H1 (cell line): ENCODE data around the gene METRN. TPM values are rescaled to one million over a fixed set of nuclear protein-coding genes. Genes with fewer than 3 reads are reported as not detected.

Experiments used
- CTCF ChIA-PET: fragments of 300-600 bp; sonication (Branson Sonifier 250); formaldehyde crosslinking; loops from one replicate; lab custom pipeline; 2021; ENCODE audit not compliant: partially characterized antibody; lab: Charles Lee
- POLR2A ChIA-PET: fragments of 300-600 bp; sonication (Branson Sonifier 250); formaldehyde crosslinking; loops from one replicate; lab custom pipeline; 2021; ENCODE audit warnings: inconsistent platforms; ENCODE audit not compliant: partially characterized antibody; lab: Charles Lee
- DNase-seq, 2 experiments: peaks; one replicate each; pipeline versions ENCODE4 v3.0.0 to v3.0.0-alpha.2; 2010 to 2022; ENCODE audit warnings: low spot score in 2 of 2, low read depth in 1 of 2, mixed read lengths in 1 of 2
- FAIRE-seq: peaks from 2 replicates; lab custom pipeline; 2011; peaks lifted over from hg19 to GRCh38; lab: Jason Lieb, UNC
- H2AFZ ChIP-seq: 2 replicates; pipeline ENCODE4 v1.8.1; 2012; ENCODE audit warnings: low read length, inconsistent platforms
- H2AK5ac ChIP-seq: 2 replicates; pipeline ENCODE4 v1.6.1; 2013; ENCODE audit warnings: low read depth, low read length
- H2BK120ac ChIP-seq: replicated peaks from 2 replicates; pipeline ENCODE3; 2013; ENCODE audit warnings: low read depth, low read length, inconsistent platforms
- H2BK12ac ChIP-seq: 2 replicates; pipeline ENCODE4 v1.6.1; 2013; ENCODE audit warnings: low read depth, low read length
- H2BK15ac ChIP-seq: 2 replicates; pipeline ENCODE4 v1.6.1; 2013; ENCODE audit warnings: low read length
- H2BK20ac ChIP-seq: 2 replicates; pipeline ENCODE4 v1.6.1; 2013; ENCODE audit warnings: low read length
- H2BK5ac ChIP-seq: 2 replicates; pipeline ENCODE4 v1.6.1; 2013; ENCODE audit warnings: low read depth, low read length
- H3K14ac ChIP-seq: 2 replicates; pipeline ENCODE4 v1.6.1; 2013; ENCODE audit warnings: inconsistent platforms; ENCODE audit not compliant: insufficient read length
- H3K18ac ChIP-seq: 2 replicates; pipeline ENCODE4 v1.6.1; 2013; ENCODE audit warnings: low read length; ENCODE audit errors: extremely low read depth
- H3K23ac ChIP-seq: 2 replicates; pipeline ENCODE4 v1.6.1; 2013; ENCODE audit warnings: inconsistent platforms; ENCODE audit not compliant: insufficient read length
- H3K23me2 ChIP-seq: 2 replicates; pipeline ENCODE4 v1.6.1; 2013; ENCODE audit warnings: low read depth, low read length
- H3K27ac ChIP-seq: 2 replicates; pipeline ENCODE4 v1.6.1; 2011; ENCODE audit warnings: low read depth, low read length, inconsistent platforms
- H3K27me3 ChIP-seq, 4 experiments: replicated peaks in 1 of 4; 1 replicate in 1 of 4; 2 replicates in 3 of 4; pipeline versions ENCODE4 v1.6.1 to v1.8.1; 2011 to 2013; ENCODE audit warnings: low read length in 3 of 4, mild to moderate bottlenecking in 3 of 4, inconsistent platforms in 2 of 4, mixed read lengths in 2 of 4, moderate library complexity in 1 of 4; ENCODE audit not compliant: control insufficient read depth in 3 of 4, insufficient read depth in 3 of 4; ENCODE audit errors: extremely low read depth in 1 of 4
- H3K36me3 ChIP-seq, 4 experiments: 2 replicates each; pipeline versions ENCODE4 v1.6.1 to v1.8.1; 2011 to 2013; ENCODE audit warnings: mild to moderate bottlenecking in 4 of 4, low read length in 3 of 4, moderate library complexity in 2 of 4, control low read depth in 1 of 4, inconsistent platforms in 1 of 4; ENCODE audit not compliant: insufficient read depth in 4 of 4, control insufficient read depth in 2 of 4
- H3K4ac ChIP-seq: replicated peaks from 2 replicates; pipeline ENCODE3; 2013; ENCODE audit warnings: low read length, low read depth, mixed read lengths, inconsistent platforms; ENCODE audit not compliant: insufficient read length
- H3K4me1 ChIP-seq, 4 experiments: replicated peaks in 1 of 4; 1 replicate in 1 of 4; 2 replicates in 3 of 4; pipeline versions ENCODE4 v1.6.1 to v1.8.1; 2011 to 2013; ENCODE audit warnings: low read length in 3 of 4, inconsistent platforms in 2 of 4, mixed read lengths in 1 of 4; ENCODE audit not compliant: insufficient read depth in 4 of 4, control insufficient read depth in 3 of 4
- H3K4me2 ChIP-seq, 2 experiments: 2 replicates each; pipeline versions ENCODE4 v1.6.1 to v1.8.1; 2011 to 2013; ENCODE audit warnings: low read depth in 2 of 2, low read length in 2 of 2, control low read depth in 1 of 2, inconsistent platforms in 1 of 2, mild to moderate bottlenecking in 1 of 2; ENCODE audit not compliant: insufficient read depth in 1 of 2
- H3K4me3 ChIP-seq, 4 experiments: fragments of 200-600, 300-600 bp in 1 of 4; sonication (generic), shearing (Covaris generic), sonication (Bioruptor Twin) in 1 of 4; 2 replicates each; pipeline versions ENCODE4 v1.5.1 to v1.8.1; 2011 to 2016; ENCODE audit warnings: low read length in 4 of 4, low read depth in 3 of 4, control low read depth in 2 of 4, inconsistent platforms in 2 of 4, mild to moderate bottlenecking in 2 of 4, mixed read lengths in 1 of 4, moderate library complexity in 1 of 4; ENCODE audit not compliant: insufficient read depth in 2 of 4; ENCODE audit errors: extremely low read depth in 1 of 4
- H3K56ac ChIP-seq: replicated peaks from 2 replicates; pipeline ENCODE3; 2013; ENCODE audit warnings: low read depth, mild to moderate bottlenecking, mixed read lengths, low read length, inconsistent platforms; ENCODE audit not compliant: insufficient read length
- H3K79me1 ChIP-seq: 2 replicates; pipeline ENCODE4 v1.6.1; 2013; ENCODE audit warnings: low read depth, low read length, control low read depth
- H3K79me2 ChIP-seq, 2 experiments: 2 replicates each; pipeline versions ENCODE4 v1.6.1 to v1.8.1; 2012 to 2013; ENCODE audit warnings: low read length in 2 of 2, mild to moderate bottlenecking in 2 of 2, inconsistent platforms in 1 of 2; ENCODE audit not compliant: insufficient read depth in 2 of 2, control insufficient read depth in 1 of 2
- H3K9ac ChIP-seq, 4 experiments: replicated peaks in 1 of 4; 1 replicate in 1 of 4; 2 replicates in 3 of 4; pipeline versions ENCODE4 v1.6.1 to v1.8.1; 2011 to 2013; ENCODE audit warnings: low read depth in 3 of 4, low read length in 3 of 4, control low read depth in 2 of 4, mild to moderate bottlenecking in 2 of 4, moderate library complexity in 2 of 4, inconsistent platforms in 1 of 4; ENCODE audit errors: extremely low read depth in 1 of 4
- H3K9me3 ChIP-seq, 2 experiments: 2 replicates each; pipeline versions ENCODE4 v1.6.1 to v1.8.1; 2012 to 2013; ENCODE audit warnings: mild to moderate bottlenecking in 2 of 2, moderate library complexity in 2 of 2, control low read depth in 1 of 2, inconsistent platforms in 1 of 2, low read depth in 1 of 2, low read length in 1 of 2, mixed read lengths in 1 of 2; ENCODE audit not compliant: insufficient read depth in 2 of 2
- H4K20me1 ChIP-seq, 2 experiments: replicated peaks in 1 of 2; 2 replicates each; pipeline versions ENCODE3 to v1.8.1; 2011 to 2013; ENCODE audit warnings: inconsistent platforms in 2 of 2, low read length in 2 of 2, mild to moderate bottlenecking in 1 of 2; ENCODE audit not compliant: insufficient read depth in 2 of 2, control insufficient read depth in 1 of 2
- H4K5ac ChIP-seq: 2 replicates; pipeline ENCODE4 v1.6.1; 2013; ENCODE audit warnings: low read length, low read depth, mixed read lengths, inconsistent platforms; ENCODE audit not compliant: insufficient read length
- H4K8ac ChIP-seq: 2 replicates; pipeline ENCODE4 v1.8.0; 2013; ENCODE audit warnings: mild to moderate bottlenecking, moderate library complexity, low read length, inconsistent platforms; ENCODE audit not compliant: insufficient read depth; ENCODE audit errors: extremely low read depth
- H4K91ac ChIP-seq: replicated peaks from 2 replicates; pipeline ENCODE3; 2013; ENCODE audit warnings: low read length, mixed read lengths, inconsistent platforms; ENCODE audit not compliant: insufficient read length
- CTBP2 ChIP-seq: IDR thresholded peaks from 2 replicates; pipeline ENCODE4 v1.7.0; 2011; ENCODE audit warnings: borderline replicate concordance, mild to moderate bottlenecking, moderate library complexity, mixed read lengths, low read length; ENCODE audit not compliant: insufficient read depth, insufficient read length
- GTF2F1 ChIP-seq: IDR thresholded peaks from 2 replicates; pipeline ENCODE4 v1.6.1; 2012; ENCODE audit warnings: low read depth, low read length, improper control_type of control experiment, borderline replicate concordance
- MAX ChIP-seq: IDR thresholded peaks from 2 replicates; pipeline ENCODE4 v1.6.1; 2012; ENCODE audit warnings: inconsistent platforms
- NANOG ChIP-seq: IDR thresholded peaks from 2 replicates; pipeline ENCODE4 v1.6.1; 2011; ENCODE audit warnings: low read length, low read depth, mild to moderate bottlenecking, inconsistent platforms; ENCODE audit not compliant: insufficient read depth, poor library complexity, severe bottlenecking
- SP4 ChIP-seq: IDR thresholded peaks from 2 replicates; pipeline ENCODE4 v1.6.1; 2012; ENCODE audit warnings: low read length, inconsistent platforms
- SRF ChIP-seq: IDR thresholded peaks from 2 replicates; pipeline ENCODE4 v1.6.1; 2011; ENCODE audit warnings: mild to moderate bottlenecking, low read depth, low read length, moderate library complexity
- TAF7 ChIP-seq: optimal IDR thresholded peaks from 2 replicates; pipeline ENCODE3; 2011; ENCODE audit warnings: low read depth, mild to moderate bottlenecking, inconsistent platforms, low read length, moderate library complexity, borderline replicate concordance
- USF2 ChIP-seq: IDR thresholded peaks from 2 replicates; pipeline ENCODE4 v1.6.1; 2011; ENCODE audit warnings: low read length, improper control_type of control experiment
- WGBS, 2 experiments: shearing (Covaris generic) in 1 of 2; methylation state at CpG; one replicate each; pipeline versions ENCODE4 v1.1.6 to v1.1.7; 2013 to 2015; ENCODE audit warnings: low lambda C conversion rate in 2 of 2, mixed read lengths in 2 of 2, inconsistent platforms in 1 of 2, low coverage in 1 of 2, missing lambda C conversion rate in 1 of 2; ENCODE audit not compliant: insufficient replicate concordance in 2 of 2, insufficient coverage in 1 of 2, insufficient read length in 1 of 2; ENCODE audit errors: extremely low coverage in 1 of 2, missing lambda C conversion rate in 1 of 2; 5-methylcytosine and 5-hydroxymethylcytosine counted together
- polyA plus RNA-seq, 7 experiments: library from polyadenylated mRNA; depleted of rRNA in 3 of 7; stranded (reverse) in 5 of 7; unstranded in 2 of 7; fragments of >200 nt in 5 of 7; fragments of 200-250 nt in 2 of 7; gene quantifications; 1 replicate in 5 of 7; 2 replicates in 1 of 7; 4 replicates in 1 of 7; pipeline versions ENCODE4 v1.2.1 to v1.2.3, GENCODE V29; 2011 to 2013; ENCODE audit warnings: missing spikeins in 2 of 7, mixed read lengths in 2 of 7
- total RNA-seq: library from RNA; stranded (reverse); fragmentation: NEBNext Ultra II Directional; extraction: Animal tissue kit (Norgen Biotek cat#: 25700); gene quantifications from 2 replicates; pipeline ENCODE4 v1.2.1, GENCODE V29; 2021

Gene METRN
- total and polyA plus RNA-seq, 2 of the 8 experiments (the other 6 are each of a cell fraction or from before 2014, with no cell fraction given) = 18.7 to 25.8 TPM

- Histone ChIP-seq H4K20me1 (peaks cover 5 to 27% of the 10 kb centered on the region in 2 experiments), H3K4ac (no peak overlapping the region), H2AFZ (no peak overlapping the region), H3K27ac (no peak overlapping the region), H2AK5ac (no peak overlapping the region), H4K5ac (no peak overlapping the region), H3K79me1 (peaks cover 3% of the 10 kb centered on the region), H3K23ac (no peak overlapping the region), H3K36me3 (peaks cover 14 to 44% (median 32%) of the 10 kb centered on the region in 4 experiments), H3K27me3 (peaks cover 0 to 2% (median 0%) of the 10 kb centered on the region in 4 experiments; a peak in 2 of 7 replicates), H3K79me2 (peaks cover 0 to 2% of the 10 kb centered on the region in 2 experiments; a peak in 1 of 4 replicates), H3K56ac (no peak overlapping the region), H4K8ac (no peak overlapping the region; the same call in 1 of the 2 replicates), H3K18ac (peak overlapping the region; percentile 60; the same call in 1 of the 2 replicates), H2BK120ac (no peak overlapping the region), H3K23me2 (peaks cover 7% of the 10 kb centered on the region), H3K9ac (no peak overlapping the region), H3K4me1 (peaks cover 0 to 28% (median 22%) of the 10 kb centered on the region in 4 experiments; a peak in 6 of 7 replicates), H4K91ac (no peak overlapping the region), H2BK15ac (no peak overlapping the region), H2BK12ac (no peak overlapping the region), H3K9me3 (no peaks in the 10 kb centered on the region), H3K14ac (no peak overlapping the region), H2BK5ac (peak overlapping the region; percentile 56; the same call in 1 of the 2 replicates), H3K4me2 (peak overlapping the region; percentile 79 to 99), H3K4me3 (peak overlapping the region in 2 of 4 experiments; percentile 56 to 74; a peak in 3 of 8 replicates), H2BK20ac (no peak overlapping the region)
- CTCF ChIA-PET = interaction anchor here (0.9 to 12.0 kb wide), 7 partner anchors 14 to 111 kb away, joined by 3 to 75 read pairs (median 3); partner anchors contain the start of gene WDR24
- TF ChIP-seq USF2 (no peak), TAF7 (no peak), SP4 (no peak), MAX (no peak), SRF (no peak), NANOG (no peak), CTBP2 (no peak), GTF2F1 (no peak)
- FAIRE-seq = no peak
- WGBS, 2 experiments = 88% methylated on average over 21 of the region's 22 CpGs; no CpG with 5 or more reads in 1 of the 2 experiments
- POLR2A ChIA-PET = interaction anchor here (1.2 to 17.4 kb wide), 16 partner anchors 4 to 121 kb away, joined by 3 to 214 read pairs (median 6); partner anchors contain the start of genes CCDC78, JMJD8, METRN and METTL26
- DNase-seq = peak in 1 of 2 experiments; percentile 55
These were observed 40.6 kb upstream of the METRN start for GRCh38 chr16:674214-674881.
